ENCODE measurements around the gene IFT80.
"Not testable (repeated sequence)": the region's sequence is repeated elsewhere in the genome, so short reads cannot be mapped to it uniquely, and the experiment has no call there.

Gene IFT80

DNA sequence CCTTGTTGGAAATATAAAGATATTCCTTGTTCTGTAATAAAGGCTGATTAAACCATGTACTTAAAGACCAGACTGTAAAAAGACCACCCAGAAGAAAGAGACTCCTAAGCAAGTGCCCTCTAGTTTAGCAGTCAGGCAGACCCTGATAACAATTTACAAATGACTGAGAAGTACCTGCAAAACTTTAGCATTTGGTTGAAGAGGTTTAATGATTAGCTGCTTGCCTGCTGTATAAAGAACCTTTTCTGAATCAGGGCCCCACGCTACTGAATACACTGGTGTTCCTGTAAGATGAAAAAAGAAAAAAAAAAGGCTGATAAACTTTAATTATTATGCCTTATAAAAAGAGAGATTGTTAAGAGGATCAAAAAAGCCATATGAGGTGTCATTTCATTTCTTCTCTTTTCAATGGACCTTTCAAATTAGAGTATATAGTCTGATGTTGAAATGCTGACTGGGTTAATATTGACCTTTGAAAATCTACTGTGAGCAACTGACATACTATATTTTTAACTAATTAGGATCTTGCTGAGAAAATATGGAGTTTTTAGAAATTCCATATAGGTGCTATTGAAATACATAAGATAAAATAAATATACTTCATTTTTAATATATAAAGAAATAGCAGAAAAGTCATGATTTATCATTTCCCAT is 33.0 kb downstream of the IFT80 start:
- DNase-seq (ENCODE audit: low read depth) = no peak

DNA sequence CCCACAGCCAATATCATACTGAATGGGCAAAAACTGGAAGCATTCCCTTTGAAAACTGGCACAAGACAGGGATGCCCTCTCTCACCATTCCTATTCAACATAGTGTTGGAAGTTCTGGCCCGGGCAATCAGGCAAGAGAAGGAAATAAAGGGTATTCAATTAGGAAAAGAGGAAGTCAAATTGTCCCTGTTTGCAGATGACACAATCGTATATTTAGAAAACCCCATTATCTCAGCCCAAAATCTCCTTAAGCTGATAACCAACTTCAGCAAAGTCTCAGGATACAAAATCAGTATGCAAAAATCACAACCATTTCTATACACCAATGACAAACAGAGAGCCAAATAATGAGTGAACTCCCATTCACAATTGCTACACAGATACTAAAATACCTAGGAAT is 36.1 kb downstream of the IFT80 start:
- DNase-seq (ENCODE audit: low read depth) = not testable (repeated sequence)

DNA sequence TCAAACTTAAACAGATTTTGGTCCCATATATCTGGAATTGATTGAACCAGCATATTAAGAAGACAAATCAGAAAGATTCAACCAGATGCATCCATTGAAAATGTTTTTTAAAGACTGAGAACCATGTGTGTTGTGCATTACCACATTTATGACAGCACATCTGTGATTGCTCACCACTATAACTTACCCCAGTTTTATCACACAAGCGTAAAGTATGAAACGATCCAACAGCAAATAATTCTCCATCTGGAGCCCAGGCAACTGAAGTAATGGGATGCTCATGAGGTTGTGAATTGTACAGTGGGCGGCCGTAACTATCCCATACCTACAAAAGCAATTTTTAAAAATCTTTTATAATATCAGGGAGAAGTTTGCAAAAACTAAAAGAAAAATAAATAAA is 43.2 kb downstream of the IFT80 start:
- no peak for DNase-seq (ENCODE audit: low read depth)

DNA sequence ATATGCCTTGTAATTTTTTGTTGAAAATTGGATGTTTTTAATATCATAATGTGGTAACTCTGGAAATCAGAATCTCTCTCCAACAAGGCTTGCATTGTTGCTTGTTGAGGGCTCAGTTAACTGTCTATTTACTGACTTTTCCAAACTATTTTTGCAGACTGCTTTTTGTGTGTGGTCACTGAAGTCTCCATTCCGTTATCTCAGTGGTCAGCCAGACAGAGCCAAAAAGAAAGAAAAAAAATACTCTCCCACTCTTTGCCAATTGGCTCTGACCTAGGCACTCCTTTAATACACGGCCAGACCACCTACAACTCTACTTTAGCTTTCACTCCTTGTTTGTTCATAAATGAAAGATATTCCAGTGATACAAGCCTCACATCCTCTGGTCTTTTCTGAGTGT is 52.5 kb downstream of the IFT80 start:
- no peak for DNase-seq (ENCODE audit: low read depth)

DNA sequence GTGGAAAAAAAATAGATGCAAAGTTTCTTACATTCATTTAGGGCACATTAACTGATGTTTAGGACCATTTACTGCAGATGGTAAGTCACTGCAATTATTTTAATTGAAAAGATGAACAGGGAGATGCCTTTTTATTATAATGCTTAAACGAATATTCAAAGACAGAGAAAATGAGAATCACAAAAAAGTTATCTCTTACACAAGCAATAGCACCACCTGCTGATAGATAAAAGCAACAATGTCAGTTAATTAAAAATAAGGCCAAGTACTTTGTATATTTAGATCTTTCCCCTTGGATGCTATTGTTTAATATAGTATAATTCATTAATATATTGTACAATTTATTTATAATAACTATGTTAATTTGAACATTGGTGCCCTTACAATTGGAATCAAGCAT is 55.9 kb downstream of the IFT80 start:
- no peak for DNase-seq (ENCODE audit: low read depth)

DNA sequence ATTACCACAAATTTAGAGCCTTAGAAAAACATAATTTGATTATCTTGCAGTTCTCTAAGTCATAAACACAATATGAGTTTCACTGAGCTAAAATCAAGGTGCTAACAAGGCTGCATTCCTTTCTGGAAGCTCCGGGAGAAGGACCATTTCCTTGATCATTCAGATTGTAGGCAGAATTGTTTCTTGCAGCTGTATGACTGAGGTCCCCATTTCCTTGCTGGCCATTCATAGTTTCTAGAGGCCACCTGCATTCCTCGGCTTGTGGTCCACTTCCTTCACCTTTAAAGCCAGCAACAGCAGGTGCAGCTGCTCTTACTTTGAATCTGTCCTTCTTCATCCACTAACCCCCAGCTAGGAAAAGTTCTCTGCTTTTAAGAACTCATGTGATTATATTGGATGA is 58.7 kb downstream of the IFT80 start:
- no peak for DNase-seq (ENCODE audit: low read depth)

DNA sequence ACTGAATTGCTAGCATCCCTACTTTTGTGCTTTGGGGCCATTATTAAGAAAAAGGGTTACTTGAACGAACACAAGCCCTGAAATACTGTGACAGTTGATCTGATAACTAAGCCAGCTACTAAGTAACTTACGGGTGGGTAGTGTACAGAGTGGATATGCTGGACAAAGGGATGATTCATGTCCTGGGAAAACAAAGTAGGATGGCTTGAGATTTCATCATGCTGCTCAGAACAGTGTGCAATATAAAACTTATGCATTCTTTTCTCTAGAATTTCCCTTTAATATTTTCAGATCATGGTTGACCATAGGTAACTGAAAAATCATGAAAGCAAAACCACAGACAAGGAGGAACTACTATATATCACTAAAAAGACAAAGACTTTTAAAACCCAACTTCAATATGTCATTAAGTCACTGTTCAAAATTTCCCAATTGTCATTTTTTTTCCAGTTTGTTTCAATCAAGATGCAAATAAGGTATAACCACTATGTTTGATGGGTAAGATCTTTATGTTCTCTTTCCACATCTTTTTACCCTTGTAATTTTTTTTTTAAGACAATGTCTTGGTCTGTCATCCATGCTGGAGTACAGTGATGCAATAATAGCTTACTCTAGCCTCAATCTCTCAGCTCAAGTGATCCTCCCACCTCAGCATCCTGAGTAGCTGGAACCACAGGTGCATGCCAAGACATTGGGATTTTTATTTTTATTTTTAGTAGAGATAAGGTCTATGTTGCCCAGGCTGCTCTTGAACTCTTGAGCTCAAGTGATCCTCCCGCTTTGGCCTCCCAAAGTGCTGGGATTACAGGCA is 67.7 kb downstream of the IFT80 start:
- DNase-seq (ENCODE audit: low read depth) = no peak

DNA sequence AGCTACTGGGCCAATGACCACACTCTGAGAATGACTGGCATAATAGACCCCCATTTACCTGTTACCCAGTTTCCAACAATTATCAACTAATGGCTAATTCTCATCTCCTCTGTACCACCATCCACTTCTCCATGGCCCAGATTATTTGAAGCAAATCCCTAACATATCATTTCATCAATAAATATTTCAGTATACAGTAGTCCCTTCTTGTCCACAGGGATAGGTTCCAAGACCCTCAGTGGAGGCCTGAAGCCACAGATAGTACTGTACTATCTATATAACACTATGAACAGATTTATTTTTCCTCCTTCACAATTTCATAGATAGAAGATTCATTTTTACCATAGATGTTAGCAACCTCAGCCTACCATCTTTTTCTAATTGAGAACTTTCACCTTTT is 68.3 kb downstream of the IFT80 start:
- DNase-seq (ENCODE audit: low read depth) = no peak

DNA sequence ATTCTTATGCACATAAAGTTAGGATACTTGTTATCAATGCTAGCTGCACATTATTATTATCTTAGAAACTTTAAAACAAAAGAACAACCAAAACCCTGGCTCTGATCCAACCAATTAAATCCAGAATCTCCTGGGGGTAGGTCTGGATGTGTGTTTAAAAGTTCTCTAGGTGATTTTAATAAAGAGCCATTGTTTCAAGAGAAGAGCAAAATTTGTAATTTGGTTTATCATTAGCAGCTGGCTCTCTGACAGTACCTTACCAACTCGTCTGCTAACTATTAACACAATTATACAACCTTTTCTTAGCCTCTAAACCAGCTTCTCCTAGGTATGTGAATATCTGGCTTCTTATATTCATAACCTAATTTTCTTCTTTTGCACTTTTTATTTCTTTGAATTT is 68.9 kb downstream of the IFT80 start:
- DNase-seq (ENCODE audit: low read depth) = no peak

DNA sequence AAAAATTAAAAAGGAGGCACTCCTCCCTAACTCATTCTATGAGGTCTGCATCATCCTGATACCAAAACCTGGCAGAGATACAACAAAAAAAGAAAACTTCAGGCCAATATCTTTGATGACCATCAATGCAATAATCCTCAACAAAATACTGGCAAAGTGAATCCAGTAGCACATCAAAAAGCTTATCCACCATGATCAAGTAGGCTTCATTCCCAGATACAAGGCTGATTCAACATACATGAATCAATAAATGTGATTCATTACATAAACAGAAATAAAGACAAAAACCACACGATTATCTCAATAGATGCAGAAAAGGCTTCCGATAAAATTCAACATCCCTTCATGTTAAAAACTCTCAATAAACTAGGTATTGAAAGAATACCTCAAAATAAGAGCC is 72.7 kb downstream of the IFT80 start:
- DNase-seq (ENCODE audit: low read depth) = not testable (repeated sequence)

DNA sequence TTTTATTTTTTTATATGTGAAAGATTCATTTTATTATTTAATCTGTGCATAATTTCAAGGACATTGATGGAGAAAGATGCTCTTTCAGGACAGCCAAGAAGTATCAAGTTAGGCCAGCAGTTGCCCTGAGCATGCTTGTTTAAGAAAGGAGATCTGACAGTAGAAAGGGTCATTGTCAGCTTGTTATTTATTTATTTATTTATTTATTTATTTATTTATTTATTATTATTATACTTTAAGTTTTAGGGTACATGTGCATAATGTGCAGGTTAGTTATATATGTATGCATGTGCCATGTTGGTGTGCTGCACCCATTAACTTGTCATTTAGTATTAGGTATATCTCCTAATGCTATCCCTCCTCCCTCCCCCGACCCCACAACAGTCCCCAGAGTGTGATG is 77.2 kb downstream of the IFT80 start:
- DNase-seq (ENCODE audit: low read depth) = not testable (repeated sequence)

DNA sequence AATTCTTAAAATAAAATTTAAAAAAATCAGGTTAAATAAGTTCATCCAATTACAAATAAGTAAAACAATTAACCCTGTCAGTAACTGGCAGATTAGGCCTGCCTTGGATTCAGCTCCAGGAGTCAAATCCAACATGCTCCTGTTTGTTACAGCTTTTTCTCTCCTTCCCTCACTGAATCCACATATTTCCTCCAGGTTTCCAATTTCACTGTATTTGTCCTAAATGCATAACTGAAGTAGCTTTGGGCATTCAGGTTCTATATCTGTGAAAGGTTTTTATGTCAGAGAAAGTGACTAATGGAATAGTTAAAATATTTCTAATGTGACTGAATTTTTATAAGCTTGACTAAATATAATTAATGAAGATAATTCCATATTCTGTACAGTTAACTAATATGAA is 79.7 kb downstream of the IFT80 start:
- no peak for DNase-seq (ENCODE audit: low read depth)

DNA sequence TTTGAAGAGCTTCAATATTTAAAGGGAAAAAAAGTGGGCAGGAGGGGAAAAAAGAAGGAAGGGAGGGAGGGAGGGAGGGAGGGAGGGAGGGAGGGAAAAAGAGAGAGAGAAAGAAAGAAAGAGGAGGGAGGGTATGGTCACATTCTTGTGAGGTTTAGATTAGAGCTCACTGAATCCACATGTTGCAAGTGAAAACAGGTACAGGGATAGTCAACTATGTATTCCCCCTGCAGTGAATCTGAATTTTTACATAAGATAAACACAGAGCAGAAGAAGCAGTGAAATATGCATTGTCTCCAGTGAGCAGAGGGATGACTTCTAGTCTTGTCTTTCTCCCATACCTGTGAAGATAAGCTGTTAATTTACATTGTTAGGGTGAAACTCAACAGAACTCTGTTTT is 84.0 kb downstream of the IFT80 start:
- no peak for DNase-seq (ENCODE audit: low read depth)

DNA sequence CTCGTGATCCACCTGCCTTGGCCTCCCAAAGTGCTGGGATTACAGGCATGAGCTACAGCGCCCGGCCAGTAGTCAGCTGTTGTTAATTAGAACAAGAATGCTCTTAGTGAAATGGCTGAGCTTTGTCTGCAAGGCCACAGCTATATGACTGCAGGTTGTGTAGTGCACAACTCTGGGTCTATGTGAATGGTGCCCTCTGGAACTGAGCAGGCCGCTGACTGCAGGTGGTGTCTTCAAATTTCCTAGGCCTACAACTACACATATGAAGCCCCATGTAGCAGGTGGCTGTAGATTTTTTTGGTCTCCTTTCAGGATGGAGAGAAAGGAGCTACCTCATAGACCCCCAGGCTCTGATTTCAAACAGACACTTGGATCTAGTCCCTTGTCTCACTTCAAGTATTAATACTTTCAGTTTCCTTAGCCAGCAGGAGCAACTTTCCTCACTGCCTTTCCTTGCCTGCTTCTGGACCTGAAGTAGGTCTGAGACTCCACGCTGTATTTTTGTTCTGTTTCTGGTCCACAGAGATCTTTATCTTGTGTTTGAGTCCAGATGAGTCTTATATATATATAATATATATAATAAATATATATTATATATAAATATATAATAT is 86.9 kb downstream of the IFT80 start:
- no peak for DNase-seq (ENCODE audit: low read depth)

DNA sequence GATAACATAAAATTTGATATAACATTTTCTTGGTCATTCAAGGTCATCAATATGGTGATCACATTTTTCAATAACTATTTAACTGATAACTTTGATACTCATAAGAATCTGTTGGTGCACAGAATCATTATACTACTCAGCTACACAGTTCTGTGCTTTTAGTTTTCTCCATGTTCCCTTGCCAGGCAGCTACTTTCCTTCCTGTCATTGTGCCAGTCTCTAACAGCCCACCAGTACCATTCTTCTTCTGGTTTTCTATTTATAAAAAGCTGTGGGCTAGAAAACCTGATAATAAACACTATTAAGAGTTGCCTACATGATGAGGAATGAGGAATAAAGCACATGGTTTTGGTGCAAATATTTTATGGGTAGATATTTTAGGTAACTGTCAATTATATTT is 96.2 kb downstream of the IFT80 start:
- DNase-seq (ENCODE audit: low read depth) = no peak

DNA sequence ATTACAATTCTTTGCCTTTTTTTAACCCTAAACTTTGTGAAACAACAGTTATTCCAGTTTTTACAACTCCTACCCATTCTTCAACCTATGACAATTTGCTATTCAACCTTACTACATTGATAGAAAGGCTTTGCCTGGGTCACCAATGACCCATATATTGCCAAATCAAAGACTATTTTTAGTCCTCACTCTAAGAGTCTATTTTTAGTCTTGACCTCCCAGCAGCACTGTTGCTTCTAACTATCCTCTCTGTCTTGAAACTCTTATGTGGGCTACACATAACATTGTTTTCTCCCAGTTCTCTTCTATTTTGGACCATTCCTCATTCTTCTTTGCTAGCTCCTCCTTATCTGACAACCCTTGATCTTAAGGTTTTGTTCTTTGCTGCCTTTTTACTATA is 102.4 kb downstream of the IFT80 start:
- no peak for DNase-seq (ENCODE audit: low read depth)

DNA sequence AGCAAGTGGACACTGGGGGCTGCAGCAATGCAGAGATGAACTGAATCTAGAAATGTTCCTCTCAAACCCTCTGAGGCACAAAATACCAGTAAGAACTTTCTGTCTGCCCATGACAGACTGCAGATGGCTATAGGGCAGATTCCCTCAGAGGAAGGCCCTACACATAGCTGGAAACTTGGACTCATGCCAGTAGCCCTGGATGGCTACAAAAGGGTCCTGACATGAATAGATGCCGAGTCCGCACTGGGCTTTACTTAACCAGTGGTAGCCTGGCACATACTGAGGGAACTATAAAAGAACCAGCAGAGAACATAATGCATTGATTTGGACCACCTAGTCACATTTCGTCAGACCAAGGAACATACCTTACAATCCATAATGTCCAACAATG is 107.1 kb downstream of the IFT80 start:
- DNase-seq (ENCODE audit: low read depth) = no peak

DNA sequence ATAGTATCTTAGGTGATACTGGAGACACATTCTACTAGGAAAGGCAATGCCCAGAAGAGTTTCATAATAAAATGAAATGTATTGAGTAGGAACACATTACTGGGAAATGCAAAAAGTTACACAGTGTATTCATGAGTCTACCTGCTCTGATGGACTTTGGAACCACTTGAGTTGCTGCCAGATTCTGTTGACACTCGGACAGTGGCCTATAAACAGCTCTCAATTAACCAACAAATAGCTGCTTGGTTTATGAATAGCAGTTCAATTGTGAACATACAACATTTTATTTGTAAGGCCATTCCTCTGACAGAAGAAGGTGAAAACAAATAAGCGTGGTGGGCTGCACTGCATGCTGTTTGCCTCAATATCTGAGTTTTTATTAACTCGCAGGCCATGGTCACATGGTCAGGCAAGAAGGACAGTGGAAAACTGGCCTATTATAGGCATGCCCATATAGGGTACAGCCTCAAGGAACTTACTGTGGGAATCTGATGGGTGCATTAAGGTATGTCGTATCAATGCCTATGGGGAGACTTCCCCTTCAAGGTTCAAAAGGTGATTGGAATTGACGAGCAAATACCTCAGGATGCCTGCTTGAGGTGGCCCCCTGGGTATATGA is 107.6 kb downstream of the IFT80 start:
- no peak for DNase-seq (ENCODE audit: low read depth)

DNA sequence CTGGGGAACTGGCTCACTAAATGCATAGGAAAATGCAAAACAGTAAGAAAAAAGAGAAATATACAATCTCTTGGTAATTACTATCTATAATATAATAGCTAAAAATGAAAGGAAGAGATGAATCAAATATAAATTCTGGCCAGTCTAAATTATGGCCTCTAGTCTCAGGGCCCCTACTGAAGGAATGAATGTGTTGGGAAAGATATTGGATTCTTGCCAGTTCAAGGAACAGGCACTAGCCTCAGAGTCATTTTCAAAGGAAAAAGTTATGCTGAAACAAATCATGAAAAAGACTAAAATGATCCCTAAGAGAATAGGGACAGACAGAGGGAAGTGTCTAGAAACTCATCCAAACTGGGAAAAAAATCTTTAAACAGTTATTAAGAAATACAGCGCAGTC is 111.4 kb downstream of the IFT80 start:
- no peak for DNase-seq (ENCODE audit: low read depth)

DNA sequence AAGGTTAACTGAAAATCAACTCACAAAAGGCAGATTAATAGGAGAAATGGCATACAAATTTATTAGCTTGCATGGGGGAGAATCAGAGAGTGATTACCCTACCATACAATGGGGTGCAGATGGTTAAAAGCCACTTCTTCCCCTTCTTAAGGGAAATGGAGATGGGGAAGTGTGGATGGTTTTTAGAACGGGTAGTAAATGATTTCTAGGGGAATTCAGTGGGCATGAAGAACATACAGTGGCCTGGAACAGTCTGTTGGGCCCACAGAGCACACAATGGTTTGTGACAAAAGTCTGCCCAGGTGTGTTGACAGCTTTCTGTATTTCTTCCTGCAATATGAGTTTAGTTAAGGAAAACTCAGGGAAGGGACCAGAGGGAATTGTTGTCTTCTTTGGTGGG is 112.8 kb downstream of the IFT80 start:
- no peak for DNase-seq (ENCODE audit: low read depth)

DNA sequence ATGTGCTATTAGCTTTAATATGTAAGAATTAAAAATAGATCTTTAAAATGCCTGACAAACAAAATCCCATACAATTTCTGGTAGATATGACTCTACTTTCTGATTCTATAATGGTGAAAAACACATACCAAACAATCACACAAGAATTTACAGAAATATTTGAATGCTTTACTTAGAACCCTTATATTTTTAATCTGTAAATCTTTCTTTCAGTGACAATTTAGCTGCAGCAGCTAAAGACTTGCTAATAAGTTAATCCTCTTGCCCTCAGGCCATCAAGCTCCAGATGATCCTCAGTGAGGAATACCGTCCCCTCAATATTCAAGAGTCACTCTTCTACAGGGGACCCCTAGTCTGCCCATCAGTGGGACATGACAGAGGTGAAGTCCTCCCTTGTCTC is 118.2 kb downstream of the IFT80 start:
- no peak for DNase-seq (ENCODE audit: low read depth)

DNA sequence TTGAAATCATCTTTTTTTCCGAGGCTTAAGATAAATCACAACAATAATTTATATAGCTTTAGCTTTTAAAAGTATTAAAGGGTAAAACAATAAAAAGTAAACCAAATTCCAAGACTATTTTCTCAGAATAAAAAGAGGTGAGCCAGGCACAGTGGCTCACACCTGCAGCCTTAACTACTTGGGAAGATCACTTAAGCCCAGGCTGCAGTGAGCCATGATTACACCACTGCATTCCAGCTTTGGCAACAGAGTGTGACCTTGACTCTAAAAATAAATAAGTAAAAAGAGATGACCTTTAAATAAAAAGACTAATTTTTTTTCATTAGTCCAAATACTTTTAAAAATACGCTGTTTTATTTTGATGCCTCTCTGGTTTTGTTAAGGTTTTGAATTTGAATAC is 119.4 kb downstream of the IFT80 start:
- DNase-seq (ENCODE audit: low read depth) = no peak

DNA sequence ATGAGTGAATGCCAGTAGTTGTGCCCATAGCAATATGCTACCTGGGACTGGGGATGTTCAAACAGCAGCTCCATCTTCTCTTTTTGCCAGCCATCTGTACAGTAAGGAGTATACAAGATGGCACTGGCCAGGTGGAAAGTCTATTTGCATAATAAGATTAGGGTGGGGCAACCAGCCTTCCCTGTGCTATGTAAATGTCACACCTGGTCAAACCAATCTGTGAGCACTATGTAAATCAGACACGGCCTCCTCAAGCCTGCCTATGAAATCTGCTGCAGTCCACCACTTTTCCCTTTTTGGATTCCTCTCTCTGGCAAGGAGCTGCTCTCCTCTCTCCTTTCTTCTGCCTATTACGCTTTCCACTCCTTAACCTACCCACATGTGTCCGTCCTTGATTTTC is 120.8 kb downstream of the IFT80 start:
- DNase-seq (ENCODE audit: low read depth) = no peak

Measured in stimulated activated CD8-positive, alpha-beta memory T cell treated with anti-CD3 and anti-CD28 coated beads, Interleukin-7, amount 100 ng/mL, for 24 hours (primary cell).